SK-N-SH treated with all-trans-retinoic acid at 6 μM for 48 hours (cell line): ENCODE data around the gene DAGLA.

Experiments
- ATAC-seq: fragments of 200-7000 bp; cut with Tn5 transposase; 3 replicates; pipeline ENCODE4 v1.9.1; 2020; ENCODE audit warnings: mild to moderate bottlenecking, moderate library complexity
- BACH2 ChIP-seq: fragments of 250-450 bp; sonication (Bioruptor Pico); IDR thresholded peaks from 2 replicates; pipeline ENCODE4 v1.9.0; 2021; ENCODE audit warnings: mild to moderate bottlenecking, borderline replicate concordance
- CSDC2 ChIP-seq: fragments of 250-450 bp; sonication (Bioruptor Pico); IDR thresholded peaks from 2 replicates; pipeline ENCODE4 v1.5.0; 2020; ENCODE audit warnings: mild to moderate bottlenecking, moderate library complexity
- ESRRG ChIP-seq: fragments of 250-450 bp; sonication (Bioruptor Pico); IDR thresholded peaks from 2 replicates; pipeline ENCODE4 v1.6.1; 2021; ENCODE audit warnings: mild to moderate bottlenecking
- GLIS3 ChIP-seq: fragments of 250-450 bp; sonication (Bioruptor Pico); IDR thresholded peaks from 2 replicates; pipeline ENCODE4 v1.5.0; 2020; ENCODE audit warnings: mild to moderate bottlenecking, moderate library complexity
- ISL1 ChIP-seq: fragments of 250-450 bp; sonication (Bioruptor Pico); IDR thresholded peaks from 2 replicates; pipeline ENCODE4 v2.1.2; 2022; ENCODE audit warnings: mild to moderate bottlenecking, moderate library complexity
- PPARA ChIP-seq: fragments of 250-450 bp; sonication (Bioruptor Pico); IDR thresholded peaks from 2 replicates; pipeline ENCODE4 v1.5.0; 2020; ENCODE audit warnings: mild to moderate bottlenecking, borderline replicate concordance
- RARB ChIP-seq: fragments of 250-450 bp; sonication (Bioruptor Pico); IDR thresholded peaks from 2 replicates; pipeline ENCODE4 v1.8.0; 2021; ENCODE audit warnings: mild to moderate bottlenecking, moderate library complexity
- SNAI2 ChIP-seq: fragments of 250-450 bp; sonication (Bioruptor Pico); IDR thresholded peaks from 2 replicates; pipeline ENCODE4 v1.5.0; 2020; ENCODE audit warnings: mild to moderate bottlenecking, moderate library complexity
- TCF4 ChIP-seq: fragments of 250-450 bp; sonication (Bioruptor Pico); IDR thresholded peaks from 2 replicates; pipeline ENCODE4 v1.8.0; 2021; ENCODE audit warnings: mild to moderate bottlenecking, moderate library complexity, borderline replicate concordance
- ZFP3 ChIP-seq: fragments of 250-450 bp; sonication (Bioruptor Pico); IDR thresholded peaks from 2 replicates; pipeline ENCODE4 v1.5.0; 2020; ENCODE audit warnings: mild to moderate bottlenecking, moderate library complexity
- ZNF565 ChIP-seq: fragments of 450-650 bp; formaldehyde crosslinking; conservative IDR thresholded peaks from 2 replicates; pipeline ENCODE4 v1.5.0; 2020; ENCODE audit warnings: low read depth, mild to moderate bottlenecking, moderate library complexity
- ZNF8 ChIP-seq: fragments of 450-650 bp; formaldehyde crosslinking; IDR thresholded peaks from 2 replicates; pipeline ENCODE4 v1.5.0; 2020; ENCODE audit warnings: mild to moderate bottlenecking, moderate library complexity
- TF ChIP-seq, protein P1 (sequence below): fragments of 250-450 bp; sonication (Bioruptor Pico); IDR thresholded peaks from 2 replicates; pipeline ENCODE4 v1.5.1; 2020; ENCODE audit warnings: low read depth, mild to moderate bottlenecking, moderate library complexity
- TF ChIP-seq, protein P2 (sequence below): fragments of 250-450 bp; sonication (Bioruptor Pico); IDR thresholded peaks from 2 replicates; pipeline ENCODE4 v1.5.1; 2021; ENCODE audit warnings: mild to moderate bottlenecking, moderate library complexity
- TF ChIP-seq, protein P3 (sequence below): fragments of 250-450 bp; sonication (Bioruptor Pico); IDR thresholded peaks from 2 replicates; pipeline ENCODE4 v1.8.0; 2020; ENCODE audit warnings: mild to moderate bottlenecking, moderate library complexity, borderline replicate concordance
- TF ChIP-seq, protein P4 (sequence below): fragments of 250-450 bp; sonication (Bioruptor Pico); IDR thresholded peaks from 2 replicates; pipeline ENCODE4 v1.5.0; 2020; ENCODE audit warnings: mild to moderate bottlenecking, moderate library complexity
- TF ChIP-seq, protein P5 (sequence below): fragments of 250-450 bp; sonication (Bioruptor Pico); IDR thresholded peaks from 2 replicates; pipeline ENCODE4 v1.8.0; 2021; ENCODE audit warnings: low read depth, mild to moderate bottlenecking, moderate library complexity, borderline replicate concordance

The DAGLA gene

DNA sequence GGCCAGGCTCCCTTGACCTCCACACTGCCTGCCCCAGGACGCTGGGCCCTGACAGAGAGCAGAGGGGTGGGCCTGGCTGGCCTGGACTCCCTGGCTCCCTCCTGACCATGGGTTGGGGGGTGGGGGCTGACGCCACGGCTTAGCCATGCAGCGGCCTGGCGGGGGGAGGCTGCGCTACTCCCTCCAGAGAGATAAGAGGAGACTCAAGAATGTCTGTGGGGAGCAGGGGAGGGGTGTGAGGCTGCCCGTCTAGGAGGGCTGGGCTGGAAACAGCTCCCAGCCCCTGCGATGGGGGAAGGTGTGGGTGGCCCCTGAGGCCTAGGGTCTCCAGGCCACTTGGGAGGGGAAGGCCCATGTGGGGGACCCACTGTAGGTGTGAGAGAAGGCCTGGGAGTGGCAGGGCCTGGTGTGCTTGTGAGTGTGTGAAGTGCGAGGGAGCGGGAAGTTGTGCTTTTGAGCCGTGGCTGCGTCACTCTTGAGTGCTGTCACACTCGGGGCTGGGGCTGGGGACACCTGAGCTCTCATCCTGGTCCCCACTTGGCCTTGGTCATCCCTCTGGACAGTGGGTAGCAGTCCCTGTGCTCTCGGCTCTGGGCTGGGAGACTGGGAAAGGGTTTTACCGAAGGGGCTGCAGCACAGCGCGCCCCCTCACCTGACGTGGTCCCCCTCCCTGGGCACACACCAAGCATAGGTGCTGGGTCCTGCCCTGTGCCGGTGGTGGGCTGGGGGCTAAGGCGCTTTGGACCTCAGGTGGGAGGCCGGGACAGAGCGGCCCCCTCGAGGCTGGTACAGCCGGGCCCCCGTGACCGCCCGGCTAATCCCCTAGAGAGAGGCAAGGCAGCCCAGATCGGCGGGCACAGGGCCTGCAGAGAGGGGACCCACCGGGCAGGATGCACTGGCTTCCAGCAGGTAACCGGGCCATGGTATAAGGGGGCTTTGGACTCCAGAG lies 74.6 kb downstream of the DAGLA start (continued):
- TF ChIP-seq SNAI2 (no peak), ISL1 (no peak)

DNA sequence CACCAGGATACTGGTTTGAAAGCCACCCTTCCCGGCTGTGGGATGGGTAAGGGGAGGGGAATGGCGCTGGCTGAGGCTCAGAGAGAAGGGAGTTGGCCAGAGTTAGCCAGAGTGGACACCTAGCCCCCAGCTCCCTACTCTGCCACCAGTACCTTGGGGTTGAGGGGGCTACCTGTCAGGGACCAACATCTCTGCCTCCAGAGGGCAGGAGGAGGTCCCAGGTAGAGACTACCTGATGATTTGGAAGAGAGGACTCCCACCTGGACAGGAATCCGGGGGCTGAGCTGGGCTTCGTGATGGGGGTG lies 75.9 kb downstream of the DAGLA start:
- no peak for ATAC-seq
- no peak for TF ChIP-seq GLIS3 (CRISPR knock-in tag)
- no peak for TF ChIP-seq ZFP3 (CRISPR knock-in tag)
- TF ChIP-seq, protein P1, sequence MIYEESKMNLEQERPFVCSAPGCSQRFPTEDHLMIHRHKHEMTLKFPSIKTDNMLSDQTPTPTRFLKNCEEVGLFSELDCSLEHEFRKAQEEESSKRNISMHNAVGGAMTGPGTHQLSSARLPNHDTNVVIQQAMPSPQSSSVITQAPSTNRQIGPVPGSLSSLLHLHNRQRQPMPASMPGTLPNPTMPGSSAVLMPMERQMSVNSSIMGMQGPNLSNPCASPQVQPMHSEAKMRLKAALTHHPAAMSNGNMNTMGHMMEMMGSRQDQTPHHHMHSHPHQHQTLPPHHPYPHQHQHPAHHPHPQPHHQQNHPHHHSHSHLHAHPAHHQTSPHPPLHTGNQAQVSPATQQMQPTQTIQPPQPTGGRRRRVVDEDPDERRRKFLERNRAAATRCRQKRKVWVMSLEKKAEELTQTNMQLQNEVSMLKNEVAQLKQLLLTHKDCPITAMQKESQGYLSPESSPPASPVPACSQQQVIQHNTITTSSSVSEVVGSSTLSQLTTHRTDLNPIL (CRISPR knock-in tag) = no peak
- TF ChIP-seq ESRRG (CRISPR knock-in tag) = no peak
- no peak for TF ChIP-seq ZNF8 (CRISPR knock-in tag)
- no peak for TF ChIP-seq CSDC2 (CRISPR knock-in tag)
- TF ChIP-seq, protein P2, sequence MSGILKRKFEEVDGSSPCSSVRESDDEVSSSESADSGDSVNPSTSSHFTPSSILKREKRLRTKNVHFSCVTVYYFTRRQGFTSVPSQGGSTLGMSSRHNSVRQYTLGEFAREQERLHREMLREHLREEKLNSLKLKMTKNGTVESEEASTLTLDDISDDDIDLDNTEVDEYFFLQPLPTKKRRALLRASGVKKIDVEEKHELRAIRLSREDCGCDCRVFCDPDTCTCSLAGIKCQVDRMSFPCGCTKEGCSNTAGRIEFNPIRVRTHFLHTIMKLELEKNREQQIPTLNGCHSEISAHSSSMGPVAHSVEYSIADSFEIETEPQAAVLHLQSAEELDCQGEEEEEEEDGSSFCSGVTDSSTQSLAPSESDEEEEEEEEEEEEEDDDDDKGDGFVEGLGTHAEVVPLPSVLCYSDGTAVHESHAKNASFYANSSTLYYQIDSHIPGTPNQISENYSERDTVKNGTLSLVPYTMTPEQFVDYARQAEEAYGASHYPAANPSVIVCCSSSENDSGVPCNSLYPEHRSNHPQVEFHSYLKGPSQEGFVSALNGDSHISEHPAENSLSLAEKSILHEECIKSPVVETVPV (CRISPR knock-in tag) = no peak
- no peak for TF ChIP-seq ISL1

DNA sequence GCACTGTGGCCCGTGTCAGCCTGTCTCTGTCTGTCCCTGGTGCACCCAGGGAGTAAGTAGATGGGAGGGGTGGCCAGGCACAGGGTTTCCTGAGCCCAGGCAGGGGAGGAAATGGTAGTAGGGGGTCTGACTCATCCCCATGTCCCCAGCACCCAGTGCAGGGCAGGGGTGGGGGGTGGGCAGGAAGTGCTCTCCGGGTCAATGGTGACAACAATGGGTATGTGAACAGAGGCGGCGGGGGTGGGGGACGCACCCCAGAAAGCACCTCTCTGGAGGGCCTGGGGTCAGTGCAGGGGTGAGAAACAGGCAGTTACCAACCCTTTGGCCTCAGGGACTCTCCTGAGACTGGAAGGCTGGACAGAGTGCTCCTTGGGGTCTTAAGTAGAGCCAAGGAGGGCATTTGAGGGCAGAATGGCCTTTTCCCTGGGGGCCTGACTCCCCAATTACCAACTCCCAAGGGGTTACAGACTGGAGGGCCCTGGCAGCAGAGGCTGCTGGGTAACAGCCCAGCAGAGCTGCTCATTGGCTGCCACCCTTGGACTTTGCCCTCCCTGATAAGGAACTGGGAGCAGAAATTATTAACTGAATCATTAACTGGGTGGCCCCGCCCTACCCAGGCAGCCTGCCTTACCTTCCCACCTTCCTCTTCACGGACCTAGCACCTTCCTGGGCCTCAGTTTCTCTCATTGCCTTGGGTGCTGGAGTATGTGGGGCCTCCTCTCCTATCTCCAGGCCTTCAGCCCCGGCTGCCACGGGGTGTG lies 76.4 kb downstream of the DAGLA start:
- ATAC-seq = no peak
- TF ChIP-seq CSDC2 (CRISPR knock-in tag) (no peak), ZNF8 (CRISPR knock-in tag) (no peak), ESRRG (CRISPR knock-in tag) (no peak), PPARA (no peak), ZFP3 (CRISPR knock-in tag) (no peak), TCF4 (no peak), RARB (CRISPR knock-in tag) (no peak), GLIS3 (CRISPR knock-in tag) (no peak), ZNF565 (CRISPR knock-in tag) (no peak), SNAI2 (no peak), BACH2 (CRISPR knock-in tag) (no peak)
- TF ChIP-seq, protein P3, sequence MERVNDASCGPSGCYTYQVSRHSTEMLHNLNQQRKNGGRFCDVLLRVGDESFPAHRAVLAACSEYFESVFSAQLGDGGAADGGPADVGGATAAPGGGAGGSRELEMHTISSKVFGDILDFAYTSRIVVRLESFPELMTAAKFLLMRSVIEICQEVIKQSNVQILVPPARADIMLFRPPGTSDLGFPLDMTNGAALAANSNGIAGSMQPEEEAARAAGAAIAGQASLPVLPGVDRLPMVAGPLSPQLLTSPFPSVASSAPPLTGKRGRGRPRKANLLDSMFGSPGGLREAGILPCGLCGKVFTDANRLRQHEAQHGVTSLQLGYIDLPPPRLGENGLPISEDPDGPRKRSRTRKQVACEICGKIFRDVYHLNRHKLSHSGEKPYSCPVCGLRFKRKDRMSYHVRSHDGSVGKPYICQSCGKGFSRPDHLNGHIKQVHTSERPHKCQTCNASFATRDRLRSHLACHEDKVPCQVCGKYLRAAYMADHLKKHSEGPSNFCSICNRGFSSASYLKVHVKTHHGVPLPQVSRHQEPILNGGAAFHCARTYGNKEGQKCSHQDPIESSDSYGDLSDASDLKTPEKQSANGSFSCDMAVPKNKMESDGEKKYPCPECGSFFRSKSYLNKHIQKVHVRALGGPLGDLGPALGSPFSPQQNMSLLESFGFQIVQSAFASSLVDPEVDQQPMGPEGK (CRISPR knock-in tag) = no peak
- TF ChIP-seq, protein P4, sequence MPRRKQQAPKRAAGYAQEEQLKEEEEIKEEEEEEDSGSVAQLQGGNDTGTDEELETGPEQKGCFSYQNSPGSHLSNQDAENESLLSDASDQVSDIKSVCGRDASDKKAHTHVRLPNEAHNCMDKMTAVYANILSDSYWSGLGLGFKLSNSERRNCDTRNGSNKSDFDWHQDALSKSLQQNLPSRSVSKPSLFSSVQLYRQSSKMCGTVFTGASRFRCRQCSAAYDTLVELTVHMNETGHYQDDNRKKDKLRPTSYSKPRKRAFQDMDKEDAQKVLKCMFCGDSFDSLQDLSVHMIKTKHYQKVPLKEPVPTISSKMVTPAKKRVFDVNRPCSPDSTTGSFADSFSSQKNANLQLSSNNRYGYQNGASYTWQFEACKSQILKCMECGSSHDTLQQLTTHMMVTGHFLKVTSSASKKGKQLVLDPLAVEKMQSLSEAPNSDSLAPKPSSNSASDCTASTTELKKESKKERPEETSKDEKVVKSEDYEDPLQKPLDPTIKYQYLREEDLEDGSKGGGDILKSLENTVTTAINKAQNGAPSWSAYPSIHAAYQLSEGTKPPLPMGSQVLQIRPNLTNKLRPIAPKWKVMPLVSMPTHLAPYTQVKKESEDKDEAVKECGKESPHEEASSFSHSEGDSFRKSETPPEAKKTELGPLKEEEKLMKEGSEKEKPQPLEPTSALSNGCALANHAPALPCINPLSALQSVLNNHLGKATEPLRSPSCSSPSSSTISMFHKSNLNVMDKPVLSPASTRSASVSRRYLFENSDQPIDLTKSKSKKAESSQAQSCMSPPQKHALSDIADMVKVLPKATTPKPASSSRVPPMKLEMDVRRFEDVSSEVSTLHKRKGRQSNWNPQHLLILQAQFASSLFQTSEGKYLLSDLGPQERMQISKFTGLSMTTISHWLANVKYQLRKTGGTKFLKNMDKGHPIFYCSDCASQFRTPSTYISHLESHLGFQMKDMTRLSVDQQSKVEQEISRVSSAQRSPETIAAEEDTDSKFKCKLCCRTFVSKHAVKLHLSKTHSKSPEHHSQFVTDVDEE (CRISPR knock-in tag) = no peak
- TF ChIP-seq, protein P1 (CRISPR knock-in tag) = no peak
- TF ChIP-seq, protein P5, sequence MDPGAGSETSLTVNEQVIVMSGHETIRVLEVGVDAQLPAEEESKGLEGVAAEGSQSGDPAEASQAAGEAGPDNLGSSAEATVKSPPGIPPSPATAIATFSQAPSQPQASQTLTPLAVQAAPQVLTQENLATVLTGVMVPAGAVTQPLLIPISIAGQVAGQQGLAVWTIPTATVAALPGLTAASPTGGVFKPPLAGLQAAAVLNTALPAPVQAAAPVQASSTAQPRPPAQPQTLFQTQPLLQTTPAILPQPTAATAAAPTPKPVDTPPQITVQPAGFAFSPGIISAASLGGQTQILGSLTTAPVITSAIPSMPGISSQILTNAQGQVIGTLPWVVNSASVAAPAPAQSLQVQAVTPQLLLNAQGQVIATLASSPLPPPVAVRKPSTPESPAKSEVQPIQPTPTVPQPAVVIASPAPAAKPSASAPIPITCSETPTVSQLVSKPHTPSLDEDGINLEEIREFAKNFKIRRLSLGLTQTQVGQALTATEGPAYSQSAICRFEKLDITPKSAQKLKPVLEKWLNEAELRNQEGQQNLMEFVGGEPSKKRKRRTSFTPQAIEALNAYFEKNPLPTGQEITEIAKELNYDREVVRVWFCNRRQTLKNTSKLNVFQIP = no peak
